Mucosa of descending colon (tissue), 3 donors: ENCODE data around the gene CEP97. TPM values are rescaled to one million over a fixed set of nuclear protein-coding genes. Genes with fewer than 3 reads are reported as not detected.
A peak's percentile ranks its signal among the peaks of the same experiment; 100 is the strongest.

Source experiments
- ATAC-seq: fragments of 200-7000 bp; cut with Tn5 transposase; one replicate; pipeline ENCODE4 v1.9.1; 2020; ENCODE audit warnings: mild to moderate bottlenecking, moderate library complexity
- DNase-seq, 3 donors: peaks; one replicate each; pipeline ENCODE4 v3.0.0-alpha.2; 2020
- H3K36me3 ChIP-seq: fragments of 200-600 bp; one replicate; pipeline ENCODE4 v1.8.0; 2021; ENCODE audit warnings: low read depth, mild to moderate bottlenecking
- H3K4me1 ChIP-seq: fragments of 200-600 bp; one replicate; pipeline ENCODE4 v1.8.0; 2021; ENCODE audit warnings: low read depth, mild to moderate bottlenecking
- H3K4me3 ChIP-seq: fragments of 200-600 bp; one replicate; pipeline ENCODE4 v1.8.0; 2021; ENCODE audit warnings: mild to moderate bottlenecking
- H3K9me3 ChIP-seq: fragments of 200-600 bp; one replicate; pipeline ENCODE4 v1.8.0; 2021; ENCODE audit warnings: mild to moderate bottlenecking
- CTCF ChIP-seq: fragments of 200-600 bp; IDR thresholded peaks from one replicate; pipeline ENCODE4 v1.8.0; 2022; ENCODE audit warnings: antibody characterized with exemption, mild to moderate bottlenecking
- intact Hi-C, 2 donors: fragments of 100-400 bp; cut with DNase I in 1 of 2; cut with micrococcal nuclease in 1 of 2; formaldehyde crosslinking; loops; one replicate each; pipeline versions ENCODE4 v1.11.0 to v1.11.1; 2022; cut with DNase I, micrococcal nuclease
- total RNA-seq, 3 donors: library from RNA; stranded (reverse); fragmentation: NEBNext Ultra II Directional in 2 of 3; extraction: Animal tissue kit (Norgen Biotek cat#: 25700) in 2 of 3; gene quantifications; one replicate each; pipeline versions ENCODE4 v1.2.1 to v1.2.4, GENCODE V29; 2021 to 2023
- donor health status: DM: no; HTN: no; CAD: no; lungs with moderate emphysema.
- donor health status: DM: no; HTN: no; CAD: no.
- donor health status: DM: no; HTN: yes; CAD: no.

The CEP97 gene
- total RNA-seq, 3 donors from 2014 or later: 4.2 to 10.2 (median 4.3) TPM

DNA sequence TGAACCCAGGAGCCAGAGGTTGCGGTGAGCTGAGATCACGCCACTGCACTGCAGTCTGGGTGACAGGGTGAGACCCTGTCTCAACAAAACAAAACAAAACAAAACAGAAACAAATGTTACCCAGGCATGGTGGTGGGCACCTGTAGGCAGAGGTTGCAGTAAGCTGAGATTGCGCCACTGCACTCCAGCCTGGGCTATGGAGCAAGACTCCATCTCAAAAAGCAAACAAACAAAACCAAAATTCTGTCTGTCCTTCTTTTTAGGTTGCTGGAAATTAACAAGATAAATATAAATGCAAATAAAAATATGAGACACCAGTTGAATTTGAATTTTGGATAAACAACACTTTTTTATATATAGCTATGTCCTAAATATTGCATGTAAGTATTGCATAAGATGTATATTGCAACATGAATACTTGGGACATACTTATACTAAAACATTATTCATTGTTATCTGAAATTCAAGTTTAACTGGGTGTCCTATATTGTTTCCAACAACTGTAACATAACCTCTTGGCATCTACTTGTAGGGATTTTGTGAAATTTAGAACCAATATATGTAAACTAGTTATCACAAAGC is 4.7 kb upstream of the CEP97 start:
- ATAC-seq (no peak), DNase-seq (no peak)
- TF ChIP-seq CTCF: no peak
- Histone ChIP-seq H3K4me3 (no peak overlapping the region), H3K4me1 (peaks cover 6% of the 10 kb centered on the region), H3K36me3 (no peaks in the 10 kb centered on the region), H3K9me3 (no peaks in the 10 kb centered on the region)
- intact Hi-C loops: no loop called here

DNA sequence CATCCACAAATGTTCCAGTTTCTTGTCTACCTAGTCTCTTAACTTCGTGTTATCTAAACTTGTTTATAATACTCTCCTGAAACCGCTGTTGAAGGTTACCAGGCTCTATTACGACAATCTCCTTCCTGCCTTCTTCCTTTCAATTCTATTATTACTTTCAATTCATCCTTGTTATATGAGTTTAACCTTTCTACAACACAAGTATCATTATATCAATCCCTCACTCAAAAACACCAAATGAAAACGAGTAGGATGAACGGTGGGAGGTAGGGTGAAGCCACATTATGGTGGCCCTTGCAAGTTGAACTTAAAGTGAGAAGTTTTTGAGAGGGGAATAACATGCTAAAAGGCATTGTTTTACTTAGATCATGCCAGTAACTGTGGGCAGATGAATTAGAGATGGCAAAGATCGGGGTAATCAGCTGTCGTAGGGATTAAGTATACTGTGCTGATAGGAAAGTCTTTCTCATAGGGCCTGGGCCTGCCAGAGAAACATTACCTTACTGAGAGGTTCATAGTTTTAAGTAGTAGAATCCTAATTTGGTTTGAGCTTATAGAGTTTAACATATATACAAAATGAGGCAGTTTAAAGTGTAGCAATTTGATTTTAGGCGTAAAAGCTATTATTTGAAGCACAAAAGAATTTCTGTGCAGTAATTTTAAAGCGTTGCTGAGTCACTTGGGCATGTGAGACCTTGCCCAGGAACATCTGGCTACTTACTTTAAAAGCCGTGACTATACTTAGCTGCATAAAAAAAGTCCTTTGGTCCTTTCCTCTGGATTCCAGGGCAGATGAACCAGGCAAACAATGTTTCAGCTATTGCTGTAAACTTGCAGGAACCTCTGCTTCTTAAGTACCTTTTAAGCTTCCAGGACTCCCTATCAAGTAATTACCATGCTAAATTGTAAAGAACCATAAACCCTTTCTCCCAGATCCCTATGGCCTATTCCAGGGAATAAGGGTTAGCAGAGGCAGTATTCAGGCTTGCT is 3.3 kb upstream of the CEP97 start:
- no peak for DNase-seq
- Histone ChIP-seq H3K9me3 (no peaks in the 10 kb centered on the region), H3K4me1 (peaks cover 6% of the 10 kb centered on the region), H3K4me3 (no peak overlapping the region), H3K36me3 (peaks cover under 1% of the 10 kb centered on the region)
- intact Hi-C loops: no loop called here
- no peak for ATAC-seq
- TF ChIP-seq CTCF: no peak

DNA sequence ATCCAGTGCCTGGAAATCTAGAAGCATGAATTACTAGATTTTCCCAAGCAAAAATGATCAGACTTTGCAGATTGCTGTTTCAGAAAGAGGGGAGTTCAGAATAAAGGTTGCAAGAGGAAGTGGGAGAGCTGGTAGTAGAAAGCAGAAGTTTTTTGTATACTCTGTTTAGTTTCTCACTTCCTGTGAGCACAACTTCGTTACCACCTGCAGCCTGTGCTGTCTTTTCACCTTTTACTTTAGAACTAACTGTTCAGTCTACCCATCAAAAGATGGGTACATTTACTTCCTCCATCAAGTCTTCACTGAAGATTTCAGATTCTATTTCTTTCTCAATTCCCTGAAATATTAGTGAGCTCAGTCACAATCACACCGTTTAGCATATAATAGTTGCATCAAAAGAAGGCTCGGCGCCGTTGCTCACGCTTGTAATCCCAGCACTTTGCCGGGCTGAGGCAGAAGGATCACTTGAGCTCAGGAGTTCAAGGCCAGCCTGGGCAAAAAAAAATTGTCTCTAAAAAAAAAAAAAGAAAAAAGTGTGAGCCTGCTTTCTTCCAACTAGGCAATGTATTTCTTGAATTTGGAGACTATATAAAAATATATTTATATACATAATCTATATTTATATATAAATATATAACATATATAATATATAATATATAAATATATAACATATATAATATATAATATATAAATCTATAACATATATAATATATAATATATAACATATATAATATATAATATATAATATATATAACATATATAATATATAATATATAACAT is 1.8 kb upstream of the CEP97 start:
- peaks cover 6% of the 10 kb centered on the region for H3K4me1 ChIP-seq
- no peak overlapping the region for H3K4me3 ChIP-seq
- H3K9me3 ChIP-seq: no peaks in the 10 kb centered on the region
- intact Hi-C loops: no loop called here
- ATAC-seq: no peak
- TF ChIP-seq CTCF: no peak
- peaks cover 3% of the 10 kb centered on the region for H3K36me3 ChIP-seq
- DNase-seq: no peak

DNA sequence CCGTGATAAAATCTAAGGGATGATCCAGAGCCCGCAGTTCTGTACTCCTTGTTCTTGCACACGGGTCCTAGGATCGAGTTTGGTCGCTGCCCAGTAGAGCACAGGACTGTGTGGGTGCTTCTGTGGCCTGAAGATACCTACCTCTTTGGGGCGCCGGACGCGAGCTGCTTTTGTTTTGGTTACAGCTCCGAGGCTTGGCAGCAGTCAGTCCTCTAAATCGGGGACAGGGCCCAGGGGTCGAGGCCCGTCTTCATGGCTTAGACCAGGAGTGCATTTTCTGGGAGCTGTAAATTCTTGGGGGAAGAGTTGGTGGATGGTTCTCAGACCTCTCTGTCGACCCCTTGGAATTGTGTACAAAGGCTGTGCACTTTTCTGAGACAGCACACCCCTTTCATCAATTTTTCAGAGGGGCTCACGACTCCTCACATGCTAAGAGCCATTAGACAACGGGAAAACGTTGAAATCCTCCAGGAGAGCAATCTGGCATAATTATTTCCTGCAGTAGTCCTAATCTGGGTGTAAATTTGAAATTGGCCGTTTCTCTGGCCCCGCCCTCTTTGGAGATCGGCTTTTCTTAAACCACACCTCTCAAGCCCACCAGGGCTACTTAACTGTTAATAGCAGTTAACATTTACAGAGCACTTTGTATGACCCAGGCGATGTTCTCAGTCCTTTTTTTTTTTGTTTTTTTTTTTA is 928 bp downstream of the CEP97 start:
- no peaks in the 10 kb centered on the region for H3K9me3 ChIP-seq
- TF ChIP-seq CTCF: no peak
- ATAC-seq (peak; percentile 43), DNase-seq (peak; percentile 56 to 71 (median 64))
- H3K4me3 ChIP-seq: peak overlapping the region; percentile 52
- intact Hi-C loops: no loop called here
- H3K4me1 ChIP-seq: peaks cover 6% of the 10 kb centered on the region
- peaks cover 3% of the 10 kb centered on the region for H3K36me3 ChIP-seq

- ATAC-seq (no peak), DNase-seq (no peak)
- Histone ChIP-seq H3K36me3 (peaks cover 3% of the 10 kb centered on the region), H3K4me1 (peaks cover 6% of the 10 kb centered on the region), H3K4me3 (no peak overlapping the region), H3K9me3 (no peaks in the 10 kb centered on the region)
- no peak for TF ChIP-seq CTCF
- intact Hi-C loops: no loop called here
Observed at GRCh38 chr3:101725890-101726275, 1.5 kb downstream of the CEP97 start.
